ENCODE results near the gene SRRM5.

SRRM5 gene

GRCh38 chr19:43570174-43570791, 41.6 kb upstream of the SRRM5 start:
- no peak overlapping the region for H3K27ac ChIP-seq
- TF ChIP-seq CTCF (IDR thresholded peaks at IDR 0.05) (no peak), ZFX (IDR thresholded peaks at IDR 0.05; ENCODE audit: borderline replicate concordance) (no peak)

- H3K27ac ChIP-seq, result peak overlapping the region; percentile 31; the same call in 1 of the 2 replicates
- no peak for TF ChIP-seq ZFX (IDR thresholded peaks at IDR 0.05; ENCODE audit: borderline replicate concordance)
- TF ChIP-seq CTCF (IDR thresholded peaks at IDR 0.05), result no peak
These were observed 39.7 kb upstream of the SRRM5 start for GRCh38 chr19:43572171-43572588.

GRCh38 chr19:43574424-43575155, 37.3 kb upstream of the SRRM5 start:
- peak overlapping the region; percentile 71 for H3K27ac ChIP-seq
- TF ChIP-seq ZFX (IDR thresholded peaks at IDR 0.05; ENCODE audit: borderline replicate concordance) (no peak), CTCF (IDR thresholded peaks at IDR 0.05) (no peak)

GRCh38 chr19:43575156-43575950, 36.5 kb upstream of the SRRM5 start, which contains the start of the genes PINLYP and XRCC1:
TSS of gene PINLYP (plus strand) at chr19:43575801. CDS start at chr19:43577192, 1,391 bp downstream.
TSS of gene XRCC1 (minus strand) at chr19:43575527. CDS start at chr19:43575458, 69 bp downstream.
- peak within 1 kb of the TSS; percentile 71 for H3K27ac ChIP-seq

GRCh38 chr19:43575955-43576878, 35.7 kb upstream of the SRRM5 start:
- TF ChIP-seq CTCF (IDR thresholded peaks at IDR 0.05) (no peak), ZFX (IDR thresholded peaks at IDR 0.05; ENCODE audit: borderline replicate concordance) (no peak)
- peak overlapping the region; percentile 71 for H3K27ac ChIP-seq

More at GRCh38 chr19:43575156-43575950, 36.5 kb upstream of the SRRM5 start, which contains the start of the genes PINLYP and XRCC1:
- TF ChIP-seq CTCF (IDR thresholded peaks at IDR 0.05) (no peak), ZFX (IDR thresholded peaks at IDR 0.05; ENCODE audit: borderline replicate concordance) (no peak)

GRCh38 chr19:43578787-43579186, 33.1 kb upstream of the SRRM5 start:
- TF ChIP-seq CTCF (IDR thresholded peaks at IDR 0.05), result no peak
- no peak overlapping the region for H3K27ac ChIP-seq

Measured in 22Rv1 (cell line).